PC-3 (cell line): ENCODE data around the gene TMOD2.

Experiments used
- EZH2 ChIP-seq: fragments of 300-600 bp; sonication (generic); IDR thresholded peaks from one replicate; pipeline ENCODE4 v1.6.1; 2017; ENCODE audit warnings: antibody characterized with exemption, mild to moderate bottlenecking, low read length; ENCODE audit not compliant: unreplicated experiment
- EZH2phosphoT487 ChIP-seq: fragments of 300-600 bp; sonication (generic); IDR thresholded peaks from 2 replicates; pipeline ENCODE4 v1.6.1; 2018; ENCODE audit warnings: mild to moderate bottlenecking, antibody characterized with exemption, low read length, borderline replicate concordance
- TF ChIP-seq, protein P1 (sequence below): fragments of 300-600 bp; sonication (generic); conservative IDR thresholded peaks from 2 replicates; pipeline ENCODE4 v1.5.1; 2017; ENCODE audit warnings: antibody characterized with exemption, low read depth, mild to moderate bottlenecking, low read length

GRCh38 chr15:51798281-51798680, 46.9 kb downstream of the TMOD2 start:
- TF ChIP-seq, protein P1, sequence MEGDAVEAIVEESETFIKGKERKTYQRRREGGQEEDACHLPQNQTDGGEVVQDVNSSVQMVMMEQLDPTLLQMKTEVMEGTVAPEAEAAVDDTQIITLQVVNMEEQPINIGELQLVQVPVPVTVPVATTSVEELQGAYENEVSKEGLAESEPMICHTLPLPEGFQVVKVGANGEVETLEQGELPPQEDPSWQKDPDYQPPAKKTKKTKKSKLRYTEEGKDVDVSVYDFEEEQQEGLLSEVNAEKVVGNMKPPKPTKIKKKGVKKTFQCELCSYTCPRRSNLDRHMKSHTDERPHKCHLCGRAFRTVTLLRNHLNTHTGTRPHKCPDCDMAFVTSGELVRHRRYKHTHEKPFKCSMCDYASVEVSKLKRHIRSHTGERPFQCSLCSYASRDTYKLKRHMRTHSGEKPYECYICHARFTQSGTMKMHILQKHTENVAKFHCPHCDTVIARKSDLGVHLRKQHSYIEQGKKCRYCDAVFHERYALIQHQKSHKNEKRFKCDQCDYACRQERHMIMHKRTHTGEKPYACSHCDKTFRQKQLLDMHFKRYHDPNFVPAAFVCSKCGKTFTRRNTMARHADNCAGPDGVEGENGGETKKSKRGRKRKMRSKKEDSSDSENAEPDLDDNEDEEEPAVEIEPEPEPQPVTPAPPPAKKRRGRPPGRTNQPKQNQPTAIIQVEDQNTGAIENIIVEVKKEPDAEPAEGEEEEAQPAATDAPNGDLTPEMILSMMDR, result no peak
- TF ChIP-seq EZH2, result no peak
- TF ChIP-seq EZH2phosphoT487, result no peak
